ENCODE measurements around the gene MIF4GD.

Gene MIF4GD

DNA sequence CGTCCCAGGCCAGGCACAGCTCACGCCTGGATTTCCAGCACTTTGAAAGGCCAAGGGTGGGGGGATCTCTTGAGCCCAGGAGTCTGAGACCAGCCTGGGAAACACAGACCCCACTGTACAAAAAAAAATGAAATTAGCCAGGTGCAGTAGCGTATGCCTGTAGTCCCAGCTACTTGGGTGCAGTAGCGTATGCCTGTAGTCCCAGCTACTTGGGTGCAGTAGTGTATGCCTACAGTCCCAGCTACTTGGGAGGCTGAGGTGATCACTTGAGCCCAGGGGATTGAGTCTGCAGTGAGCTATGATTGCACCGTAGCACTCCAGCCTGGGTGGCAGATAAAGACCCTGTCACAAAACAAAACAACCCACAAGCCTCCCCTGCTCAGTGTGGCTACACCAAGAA is 45.2 kb upstream of the MIF4GD start:
- Histone ChIP-seq H3K36me3 (peaks cover 40% of the 10 kb centered on the region), H3K27ac (no peak overlapping the region)

GRCh38 chr17:75315541-75316243 is 44.7 kb upstream of the MIF4GD start:
- Histone ChIP-seq H3K27ac (no peak overlapping the region), H3K4me3 (ENCODE audit: low read depth, low read length) (no peak overlapping the region), H3K9me3 (ENCODE audit: severe bottlenecking) (no peaks in the 10 kb centered on the region), H3K36me3 (peaks cover 34% of the 10 kb centered on the region), H3K27me3 (ENCODE audit: insufficient read depth, low read depth, severe bottlenecking) (no peaks in the 10 kb centered on the region)
- TF ChIP-seq CTCF (IDR thresholded peaks at IDR 0.05; ENCODE audit: low read depth, low read length): no peak
- no peak for DNase-seq

More for the DNA sequence above, 45.2 kb upstream of the MIF4GD start:
- Histone ChIP-seq H3K9me3 (ENCODE audit: severe bottlenecking) (no peaks in the 10 kb centered on the region), H3K27me3 (ENCODE audit: insufficient read depth, low read depth, severe bottlenecking) (no peaks in the 10 kb centered on the region), H3K4me3 (ENCODE audit: low read depth, low read length) (no peak overlapping the region)
- no peak for DNase-seq
- TF ChIP-seq CTCF (IDR thresholded peaks at IDR 0.05; ENCODE audit: low read depth, low read length): no peak

- H3K27ac ChIP-seq: no peak overlapping the region
- no peak overlapping the region for H3K4me3 ChIP-seq (ENCODE audit: low read depth, low read length)
- H3K27me3 ChIP-seq (ENCODE audit: insufficient read depth, low read depth, severe bottlenecking): no peaks in the 10 kb centered on the region
- no peaks in the 10 kb centered on the region for H3K9me3 ChIP-seq (ENCODE audit: severe bottlenecking)
- TF ChIP-seq CTCF (IDR thresholded peaks at IDR 0.05; ENCODE audit: low read depth, low read length): no peak
- no peak for DNase-seq
- peaks cover 20% of the 10 kb centered on the region for H3K36me3 ChIP-seq
Observed at GRCh38 chr17:75313941-75314551, 43.0 kb upstream of the MIF4GD start.

DNA sequence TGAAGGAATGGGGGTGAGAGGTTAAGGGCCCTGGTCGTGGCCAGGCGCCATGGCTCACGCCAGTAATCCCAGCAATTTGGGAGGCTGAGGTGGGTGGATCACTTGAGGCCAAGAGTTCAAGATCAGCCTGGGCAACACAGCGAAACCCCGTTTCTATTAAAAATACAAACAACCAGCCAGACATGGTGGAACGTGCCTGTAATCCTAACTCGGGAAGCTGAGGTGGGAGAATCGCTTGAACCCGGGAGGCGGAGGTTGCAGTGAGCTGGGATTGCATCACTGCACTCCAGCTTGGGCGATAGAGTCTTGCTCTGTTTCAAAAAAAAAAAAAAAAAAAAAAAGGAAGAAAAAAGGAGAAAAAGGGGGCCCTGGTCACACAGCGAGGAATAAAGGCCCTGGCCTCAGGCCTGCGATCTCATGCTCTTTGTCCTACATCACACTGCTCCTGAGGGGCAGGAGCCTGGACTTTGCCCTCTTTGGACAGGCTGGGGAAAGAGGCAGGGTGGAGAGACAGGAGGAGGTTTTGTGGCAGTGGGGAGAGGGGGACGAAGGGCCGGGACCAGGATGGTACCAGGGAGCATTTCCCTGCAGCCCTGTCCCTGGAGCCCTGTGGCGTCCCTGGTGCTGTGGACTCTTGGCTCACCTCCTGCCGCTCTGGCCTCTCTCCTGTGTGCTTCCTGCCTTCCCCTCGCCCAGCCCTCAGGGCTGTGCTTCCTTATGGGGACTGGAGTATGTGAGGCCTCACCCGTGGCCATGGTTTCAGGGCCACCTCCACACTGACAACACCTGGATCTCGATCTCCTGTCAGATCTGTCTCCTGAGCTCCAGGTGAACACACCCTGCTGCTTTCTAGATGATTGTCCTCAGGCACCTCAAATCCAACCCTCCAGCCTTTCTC is 38.0 kb upstream of the MIF4GD start:
- Histone ChIP-seq H3K27me3 (ENCODE audit: insufficient read depth, low read depth, severe bottlenecking) (no peaks in the 10 kb centered on the region), H3K4me3 (ENCODE audit: low read depth, low read length) (no peak overlapping the region), H3K9me3 (ENCODE audit: severe bottlenecking) (no peaks in the 10 kb centered on the region), H3K27ac (no peak overlapping the region), H3K36me3 (no peaks in the 10 kb centered on the region)
- DNase-seq: no peak
- TF ChIP-seq CTCF (IDR thresholded peaks at IDR 0.05; ENCODE audit: low read depth, low read length): no peak

GRCh38 chr17:75307957-75308731 is 37.1 kb upstream of the MIF4GD start:
- peak; percentile 62 for DNase-seq
- Histone ChIP-seq H3K4me3 (ENCODE audit: low read depth, low read length) (no peak overlapping the region), H3K36me3 (no peaks in the 10 kb centered on the region), H3K27me3 (ENCODE audit: insufficient read depth, low read depth, severe bottlenecking) (no peaks in the 10 kb centered on the region), H3K27ac (peak overlapping the region; percentile 22; the same call in 1 of the 2 replicates), H3K9me3 (ENCODE audit: severe bottlenecking) (no peaks in the 10 kb centered on the region)
- TF ChIP-seq CTCF (IDR thresholded peaks at IDR 0.05; ENCODE audit: low read depth, low read length): no peak
